ENCODE data around the gene CNTN4. TPM values are rescaled to one million over a fixed set of nuclear protein-coding genes. Genes with fewer than 3 reads are reported as not detected.

The CNTN4 gene
- total RNA-seq, 6 experiments from 2014 or later, result 1.5 to 3.9 (median 1.7) TPM

DNA sequence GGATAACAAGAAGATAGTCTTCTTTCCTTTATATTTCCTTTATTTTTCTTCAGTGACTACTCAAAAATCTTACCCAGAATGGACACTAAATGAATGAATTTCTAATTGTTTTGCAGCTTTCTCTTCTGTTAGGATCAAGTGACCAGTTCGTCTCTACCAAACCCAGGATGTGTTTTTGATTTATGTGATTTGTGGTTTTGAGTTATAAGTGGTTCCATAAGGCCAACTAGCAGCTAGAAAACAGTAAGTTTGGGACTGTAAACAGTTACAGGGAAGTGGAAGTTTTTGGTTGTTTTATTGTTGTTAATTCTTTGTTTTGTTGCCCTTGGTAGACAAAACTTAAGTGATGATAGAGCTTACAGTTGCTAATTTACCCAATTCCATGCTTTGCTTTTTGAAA, 555.0 kb downstream of the CNTN4 start:
- ATAC-seq (no peak), DNase-seq (no peak)
- Histone ChIP-seq H3K4me3 (no peak overlapping the region), H3K36me3 (no peaks in the 10 kb centered on the region), H3K9me3 (no peaks in the 10 kb centered on the region), H3K27ac (no peak overlapping the region), H3K4me1 (no peaks in the 10 kb centered on the region), H3K27me3 (no peaks in the 10 kb centered on the region)
- intact Hi-C loops (cut with DNase I), result no loop called here
- no peak for TF ChIP-seq POLR2A (IDR thresholded peaks at IDR 0.05)
- no peak for TF ChIP-seq CTCF (IDR thresholded peaks at IDR 0.05)
- 21% methylated on average over 1 of the region's 1 CpG for WGBS (ENCODE audit: insufficient coverage, low coverage, low lambda C conversion rate, missing lambda C conversion rate)

GRCh38 chr3:2655229-2655701, 556.6 kb downstream of the CNTN4 start:
- H3K27me3 ChIP-seq, result no peaks in the 10 kb centered on the region
- DNase-seq, result no peak
- H3K36me3 ChIP-seq, result no peaks in the 10 kb centered on the region
- no peak for TF ChIP-seq CTCF (IDR thresholded peaks at IDR 0.05)
- TF ChIP-seq POLR2A (IDR thresholded peaks at IDR 0.05), result no peak
- H3K27ac ChIP-seq, result no peak overlapping the region
- ATAC-seq, result no peak
- WGBS (ENCODE audit: insufficient coverage, low coverage, low lambda C conversion rate, missing lambda C conversion rate), result 18% methylated on average over 1 of the region's 1 CpG
- intact Hi-C loops (cut with DNase I), result no loop called here
- H3K9me3 ChIP-seq, result no peaks in the 10 kb centered on the region
- H3K4me3 ChIP-seq, result no peak overlapping the region
- no peaks in the 10 kb centered on the region for H3K4me1 ChIP-seq

DNA sequence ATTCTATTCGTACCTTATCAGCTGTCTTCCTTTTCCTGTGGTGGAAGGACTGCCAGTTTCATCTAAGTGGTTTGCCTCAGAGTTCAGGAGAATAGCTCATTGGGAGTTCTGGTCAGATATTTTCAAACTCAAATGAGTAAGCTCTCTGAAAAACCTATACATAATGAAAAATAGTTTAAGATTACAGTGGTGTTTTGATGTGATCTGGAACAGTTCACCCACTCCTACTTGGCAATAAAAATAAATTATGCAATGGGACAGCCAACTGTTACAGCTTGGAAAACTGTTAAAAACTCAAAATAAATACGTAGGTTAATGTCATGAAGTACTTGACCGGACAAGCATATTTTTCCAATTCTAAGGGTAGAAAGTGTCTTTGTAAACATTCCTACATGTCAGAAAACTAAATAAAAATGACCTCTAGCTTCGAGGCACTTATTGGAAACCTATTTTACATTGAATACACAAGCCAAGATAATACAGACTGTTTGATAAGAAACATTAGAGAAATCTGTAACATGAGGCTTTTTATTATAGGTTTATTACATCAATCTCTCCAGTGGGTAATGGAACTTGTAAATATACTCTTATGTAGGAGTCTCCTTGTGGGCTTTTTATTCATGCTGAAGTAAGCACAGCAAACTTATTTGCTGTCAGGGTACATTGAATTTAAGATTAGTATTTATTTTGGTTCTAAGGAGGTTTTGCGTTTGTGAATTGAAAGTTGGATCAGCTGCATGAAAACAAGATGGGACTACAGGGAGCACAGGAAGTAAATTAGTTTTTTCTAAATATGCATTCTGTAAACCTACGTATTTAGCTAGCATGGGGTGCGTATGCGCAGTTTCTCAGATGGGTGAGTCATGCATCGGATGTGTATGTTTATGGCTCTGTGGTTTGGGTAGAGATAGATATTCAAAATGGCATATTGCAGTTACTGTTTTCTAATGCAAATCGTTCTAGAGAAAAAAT, 558.4 kb downstream of the CNTN4 start:
- Histone ChIP-seq H3K27ac (no peak overlapping the region), H3K4me1 (no peaks in the 10 kb centered on the region), H3K36me3 (no peaks in the 10 kb centered on the region), H3K27me3 (no peaks in the 10 kb centered on the region), H3K4me3 (no peak overlapping the region), H3K9me3 (no peaks in the 10 kb centered on the region)
- WGBS (ENCODE audit: insufficient coverage, low coverage, low lambda C conversion rate, missing lambda C conversion rate), result 53% methylated on average over 10 of the region's 10 CpGs
- ATAC-seq, result no peak
- intact Hi-C loops (cut with DNase I), result no loop called here
- TF ChIP-seq POLR2A (IDR thresholded peaks at IDR 0.05) (no peak), CTCF (IDR thresholded peaks at IDR 0.05) (no peak)
- no peak for DNase-seq

DNA sequence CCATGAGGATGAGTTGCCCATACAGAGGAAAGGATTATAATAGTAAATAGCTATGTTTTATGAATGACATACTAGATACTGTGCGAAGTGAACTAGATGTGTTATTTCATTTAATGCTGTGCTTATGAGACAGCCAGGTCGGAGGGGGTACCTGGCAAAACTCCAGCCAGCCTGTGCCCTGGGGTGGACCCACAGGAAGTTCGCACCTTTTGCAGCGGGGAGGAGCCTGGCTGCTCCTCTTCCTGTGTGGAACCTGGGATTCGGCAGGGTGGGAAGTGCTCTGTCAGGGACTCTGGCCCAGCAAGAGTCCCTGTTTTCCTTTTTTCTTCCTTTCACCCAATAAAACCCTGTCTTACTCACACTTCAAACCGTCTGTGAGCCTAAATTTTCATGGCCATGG, 559.3 kb downstream of the CNTN4 start:
- Histone ChIP-seq H3K27me3 (no peaks in the 10 kb centered on the region), H3K27ac (no peak overlapping the region), H3K36me3 (no peaks in the 10 kb centered on the region), H3K4me3 (no peak overlapping the region), H3K4me1 (no peaks in the 10 kb centered on the region), H3K9me3 (no peaks in the 10 kb centered on the region)
- 61% methylated on average over 3 of the region's 6 CpGs for WGBS (ENCODE audit: insufficient coverage, low coverage, low lambda C conversion rate, missing lambda C conversion rate)
- ATAC-seq (no peak), DNase-seq (no peak)
- intact Hi-C loops (cut with DNase I), result no loop called here
- no peak for TF ChIP-seq POLR2A (IDR thresholded peaks at IDR 0.05)
- no peak for TF ChIP-seq CTCF (IDR thresholded peaks at IDR 0.05)

All from right lobe of liver (tissue), 6 donors.